Mucosa of stomach (tissue), 1 donor: ENCODE results near the gene SEC14L6.
"Not testable (repeated sequence)": the region's sequence is repeated elsewhere in the genome, so short reads cannot be mapped to it uniquely, and the experiment has no call there.

Experiments used
- H3K27me3 ChIP-seq: one replicate; pipeline ENCODE4 v1.7.0; 2013; ENCODE audit warnings: mild to moderate bottlenecking, low read length; ENCODE audit not compliant: control insufficient read depth, insufficient read depth
- H3K36me3 ChIP-seq: one replicate; pipeline ENCODE4 v1.7.0; 2013; ENCODE audit warnings: low read length; ENCODE audit not compliant: control insufficient read depth, insufficient read depth
- H3K4me1 ChIP-seq: one replicate; pipeline ENCODE4 v1.7.0; 2013; ENCODE audit warnings: mild to moderate bottlenecking, low read length; ENCODE audit not compliant: control insufficient read depth, insufficient read depth
- H3K4me3 ChIP-seq: one replicate; pipeline ENCODE4 v1.7.0; 2013; ENCODE audit warnings: low read length
- H3K9ac ChIP-seq: one replicate; pipeline ENCODE4 v1.7.0; 2013; ENCODE audit warnings: mild to moderate bottlenecking, low read length, moderate library complexity
- H3K9me3 ChIP-seq: one replicate; pipeline ENCODE4 v1.7.0; 2013; ENCODE audit warnings: mild to moderate bottlenecking, low read length, moderate library complexity; ENCODE audit not compliant: control insufficient read depth
- donor health status: Pancreatic carcinoma.

SEC14L6 gene

GRCh38 chr22:30547188-30547587 lies 647 bp upstream of the SEC14L6 start:
- H3K36me3 ChIP-seq, result no peaks in the 10 kb centered on the region
- no peaks in the 10 kb centered on the region for H3K9me3 ChIP-seq
- H3K27me3 ChIP-seq, result peaks cover 17% of the 10 kb centered on the region
- H3K4me3 ChIP-seq, result no peak overlapping the region
- no peak overlapping the region for H3K9ac ChIP-seq
- peaks cover 6% of the 10 kb centered on the region for H3K4me1 ChIP-seq

- Histone ChIP-seq H3K27me3 (peaks cover 28% of the 10 kb centered on the region), H3K36me3 (no peaks in the 10 kb centered on the region), H3K4me1 (peaks cover 6% of the 10 kb centered on the region), H3K4me3 (no peak overlapping the region), H3K9ac (no peak overlapping the region), H3K9me3 (no peaks in the 10 kb centered on the region)
Observed at GRCh38 chr22:30542811-30543188, 3.7 kb downstream of the SEC14L6 start.

- Histone ChIP-seq H3K27me3 (peaks cover 28% of the 10 kb centered on the region), H3K36me3 (no peaks in the 10 kb centered on the region), H3K9ac (no peak overlapping the region), H3K4me3 (no peak overlapping the region), H3K9me3 (no peaks in the 10 kb centered on the region), H3K4me1 (peaks cover 6% of the 10 kb centered on the region)
Observed at GRCh38 chr22:30541961-30542810, 4.4 kb downstream of the SEC14L6 start.

- H3K4me1 ChIP-seq, H3K36me3 ChIP-seq, H3K4me3 ChIP-seq, H3K9me3 ChIP-seq, H3K9ac ChIP-seq: not testable (repeated sequence)
- H3K27me3 ChIP-seq, result peaks cover 28% of the 10 kb centered on the region
Observed at GRCh38 chr22:30541511-30541910, 5.0 kb downstream of the SEC14L6 start.

- Histone ChIP-seq H3K27me3 (peaks cover 28% of the 10 kb centered on the region), H3K4me3 (no peak overlapping the region), H3K9ac (no peak overlapping the region), H3K9me3 (no peaks in the 10 kb centered on the region), H3K4me1 (peaks cover 6% of the 10 kb centered on the region), H3K36me3 (no peaks in the 10 kb centered on the region)
Observed at GRCh38 chr22:30539368-30539767, 7.2 kb downstream of the SEC14L6 start.

GRCh38 chr22:30538280-30538679 lies 8.3 kb downstream of the SEC14L6 start:
- no peaks in the 10 kb centered on the region for H3K9me3 ChIP-seq

GRCh38 chr22:30537083-30537731 lies 9.3 kb downstream of the SEC14L6 start:
- Histone ChIP-seq H3K9ac (no peak overlapping the region), H3K9me3 (no peaks in the 10 kb centered on the region), H3K27me3 (peaks cover 10% of the 10 kb centered on the region), H3K4me1 (no peaks in the 10 kb centered on the region), H3K36me3 (no peaks in the 10 kb centered on the region), H3K4me3 (no peak overlapping the region)

More at GRCh38 chr22:30538280-30538679, 8.3 kb downstream of the SEC14L6 start:
- peaks cover 6% of the 10 kb centered on the region for H3K4me1 ChIP-seq
- no peak overlapping the region for H3K4me3 ChIP-seq
- H3K36me3 ChIP-seq, result no peaks in the 10 kb centered on the region
- H3K27me3 ChIP-seq, result peaks cover 21% of the 10 kb centered on the region
- H3K9ac ChIP-seq, result no peak overlapping the region

- H3K9me3 ChIP-seq, result no peaks in the 10 kb centered on the region
- no peak overlapping the region for H3K9ac ChIP-seq
Observed at GRCh38 chr22:30535182-30535581, 11.4 kb downstream of the SEC14L6 start.

GRCh38 chr22:30531651-30532608 lies 14.6 kb downstream of the SEC14L6 start:
- no peak overlapping the region for H3K9ac ChIP-seq
- no peaks in the 10 kb centered on the region for H3K27me3 ChIP-seq
- H3K4me3 ChIP-seq, result no peak overlapping the region
- H3K9me3 ChIP-seq, result no peaks in the 10 kb centered on the region
- H3K4me1 ChIP-seq, result no peaks in the 10 kb centered on the region
- no peaks in the 10 kb centered on the region for H3K36me3 ChIP-seq

More at GRCh38 chr22:30535182-30535581, 11.4 kb downstream of the SEC14L6 start:
- no peaks in the 10 kb centered on the region for H3K36me3 ChIP-seq
- H3K4me1 ChIP-seq, result no peaks in the 10 kb centered on the region
- no peak overlapping the region for H3K4me3 ChIP-seq
- H3K27me3 ChIP-seq, result no peaks in the 10 kb centered on the region

GRCh38 chr22:30526656-30527055 lies 19.9 kb downstream of the SEC14L6 start:
- no peaks in the 10 kb centered on the region for H3K9me3 ChIP-seq
- no peak overlapping the region for H3K4me3 ChIP-seq
- H3K9ac ChIP-seq, result no peak overlapping the region
- H3K4me1 ChIP-seq, result no peaks in the 10 kb centered on the region
- no peaks in the 10 kb centered on the region for H3K36me3 ChIP-seq
- peaks cover 6% of the 10 kb centered on the region for H3K27me3 ChIP-seq

- no peak overlapping the region for H3K9ac ChIP-seq
- H3K4me1 ChIP-seq, result no peaks in the 10 kb centered on the region
- H3K27me3 ChIP-seq, result peaks cover 6% of the 10 kb centered on the region
- no peaks in the 10 kb centered on the region for H3K36me3 ChIP-seq
- no peak overlapping the region for H3K4me3 ChIP-seq
- H3K9me3 ChIP-seq, result no peaks in the 10 kb centered on the region
Observed at GRCh38 chr22:30523646-30524489, 22.7 kb downstream of the SEC14L6 start.
